Right renal pelvis (tissue), 4 donors: ENCODE data around the gene ATP6V1F. TPM values are rescaled to one million over a fixed set of nuclear protein-coding genes. Genes with fewer than 3 reads are reported as not detected.

Experiments
- DNase-seq, 4 donors: peaks; one replicate each; pipeline ENCODE4 v3.0.0-alpha.2; 2013; ENCODE audit warnings: low read depth in 4 of 4, low spot score in 3 of 4, missing footprints in 1 of 4
- polyA plus RNA-seq, 4 donors: library from polyadenylated mRNA; unstranded; fragments of 120-200 nt; gene quantifications; one replicate each; pipeline ENCODE4 v1.2.1, GENCODE V29; 2013; ENCODE audit not compliant: insufficient read length in 4 of 4

ATP6V1F gene
- polyA plus RNA-seq, 4 donors = 205 to 283 (median 233) TPM

DNA sequence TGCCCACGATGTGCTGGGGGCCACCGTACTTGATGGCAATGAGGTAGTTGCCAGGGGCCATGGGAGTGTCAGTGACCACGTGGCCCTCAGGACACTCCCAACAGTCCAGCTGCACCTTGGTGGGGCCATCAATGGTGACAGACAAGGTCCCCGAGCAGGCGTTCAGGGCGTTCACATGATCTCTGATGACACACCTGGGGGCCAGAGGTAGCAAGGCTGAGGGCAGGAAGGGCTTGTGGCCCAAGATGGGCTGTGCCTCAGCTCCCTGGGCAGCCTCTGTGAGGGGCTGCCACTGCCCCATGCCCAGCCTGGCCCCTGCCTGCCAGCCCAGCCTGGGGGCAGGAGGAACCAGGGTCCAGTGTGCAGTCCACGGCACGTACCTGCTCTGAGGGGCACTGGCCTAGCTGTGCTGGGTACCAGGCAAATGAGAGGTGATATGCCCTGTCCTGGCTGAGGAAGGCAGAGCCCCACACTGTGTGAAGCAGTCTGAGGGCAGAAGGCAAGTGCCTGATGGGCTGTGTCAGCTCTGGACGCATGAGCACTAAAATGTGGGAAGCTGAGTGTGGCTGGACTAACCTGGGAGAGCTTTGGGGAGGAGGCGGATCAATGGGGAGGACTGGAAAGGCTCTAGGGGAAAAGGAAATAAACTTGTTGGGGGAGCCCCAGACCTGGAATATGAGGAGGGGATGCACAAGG lies 51.4 kb downstream of the ATP6V1F start:
- no peak for DNase-seq

DNA sequence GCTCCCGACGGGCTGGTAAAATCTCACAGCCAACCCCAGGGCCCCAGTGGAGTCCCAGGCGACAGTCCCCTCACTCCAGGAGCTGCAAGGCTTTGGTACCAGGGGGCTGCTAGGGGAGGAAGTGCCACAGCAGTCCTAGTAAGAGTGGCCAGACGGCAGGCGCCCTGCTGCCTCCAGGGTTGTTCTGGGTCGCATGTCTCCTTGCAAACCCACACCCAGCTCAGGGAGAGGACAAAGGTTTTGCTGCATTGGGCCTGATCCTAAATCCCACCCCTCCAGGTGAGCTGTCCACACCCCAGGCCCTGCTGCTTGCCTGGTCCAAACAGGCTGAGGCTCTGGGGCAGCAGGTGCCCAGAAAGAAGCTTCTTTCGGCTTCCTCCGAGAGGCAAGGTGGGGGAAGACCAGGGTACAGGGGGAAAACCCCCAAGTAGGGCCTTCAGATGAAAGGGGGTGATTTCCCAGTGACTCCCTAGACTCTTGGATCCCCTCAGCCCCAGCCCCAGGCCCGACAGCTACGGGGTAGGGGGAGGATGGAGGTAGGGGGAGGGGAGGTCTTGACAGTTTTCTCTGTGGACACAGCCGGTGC lies 52.0 kb downstream of the ATP6V1F start:
- no peak for DNase-seq

DNA sequence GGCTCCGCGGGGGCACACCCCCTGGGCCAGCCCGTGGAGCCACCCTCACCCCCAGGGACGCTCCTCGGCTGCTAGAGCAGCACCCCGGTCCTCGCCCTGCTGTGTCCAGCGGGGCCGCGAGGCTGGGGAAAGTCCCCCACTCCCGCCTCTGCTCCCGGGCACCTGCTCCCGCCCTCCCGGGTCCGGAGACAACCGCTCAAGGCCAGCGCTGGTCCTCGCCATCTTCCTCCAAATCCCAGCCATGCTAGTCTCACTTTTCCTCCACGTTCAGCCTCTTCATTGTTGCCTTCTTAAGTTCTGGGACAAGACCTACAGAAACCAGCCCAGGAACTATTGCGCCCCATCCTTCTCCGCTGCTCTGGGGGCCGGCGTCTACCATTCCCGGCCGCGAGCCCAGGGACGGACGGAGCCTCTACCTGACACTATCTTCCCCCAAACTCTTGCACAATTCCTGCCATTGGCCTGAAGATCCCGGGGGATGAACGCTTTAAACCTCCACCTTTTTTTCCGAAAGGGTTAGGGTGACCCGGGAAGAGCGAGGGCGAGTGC lies 52.7 kb downstream of the ATP6V1F start:
- no peak for DNase-seq

Other genes with a start within 250 kb of the ATP6V1F start
- gene GARIN1A, start 190.6 kb upstream of the ATP6V1F start, polyA plus RNA-seq = 1 to 10 TPM; 1.2 to 1.8 (median 1.5) TPM
- 100 to 1,000 TPM; 189 to 221 (median 219) TPM for gene CALU, start 123.5 kb upstream of the ATP6V1F start, polyA plus RNA-seq
- gene OPN1SW, start 87.1 kb upstream of the ATP6V1F start, polyA plus RNA-seq = 1 to 10 TPM; 1.1 to 1.5 (median 1.4) TPM
- 10 to 100 TPM; 12.3 to 15.6 (median 13.2) TPM for gene CCDC136, start 70.9 kb upstream of the ATP6V1F start, polyA plus RNA-seq
- gene FLNC, start 32.5 kb upstream of the ATP6V1F start, polyA plus RNA-seq = 10 to 100 TPM; 12.9 to 21.0 (median 13.6) TPM
- gene KCP, start 47.9 kb downstream of the ATP6V1F start, polyA plus RNA-seq = 10 to 100 TPM; 14.0 to 25.1 (median 20.7) TPM
- 10 to 100 TPM in 2 of 4 donors, 1 to 10 TPM in 2; 7.3 to 14.7 (median 11.0) TPM for gene IRF5, start 75.1 kb downstream of the ATP6V1F start, polyA plus RNA-seq
- gene TNPO3, start 192.3 kb downstream of the ATP6V1F start, polyA plus RNA-seq = 10 to 100 TPM; 42.9 to 45.3 (median 43.7) TPM